ENCODE data around the gene MAP3K21.

The MAP3K21 gene

DNA sequence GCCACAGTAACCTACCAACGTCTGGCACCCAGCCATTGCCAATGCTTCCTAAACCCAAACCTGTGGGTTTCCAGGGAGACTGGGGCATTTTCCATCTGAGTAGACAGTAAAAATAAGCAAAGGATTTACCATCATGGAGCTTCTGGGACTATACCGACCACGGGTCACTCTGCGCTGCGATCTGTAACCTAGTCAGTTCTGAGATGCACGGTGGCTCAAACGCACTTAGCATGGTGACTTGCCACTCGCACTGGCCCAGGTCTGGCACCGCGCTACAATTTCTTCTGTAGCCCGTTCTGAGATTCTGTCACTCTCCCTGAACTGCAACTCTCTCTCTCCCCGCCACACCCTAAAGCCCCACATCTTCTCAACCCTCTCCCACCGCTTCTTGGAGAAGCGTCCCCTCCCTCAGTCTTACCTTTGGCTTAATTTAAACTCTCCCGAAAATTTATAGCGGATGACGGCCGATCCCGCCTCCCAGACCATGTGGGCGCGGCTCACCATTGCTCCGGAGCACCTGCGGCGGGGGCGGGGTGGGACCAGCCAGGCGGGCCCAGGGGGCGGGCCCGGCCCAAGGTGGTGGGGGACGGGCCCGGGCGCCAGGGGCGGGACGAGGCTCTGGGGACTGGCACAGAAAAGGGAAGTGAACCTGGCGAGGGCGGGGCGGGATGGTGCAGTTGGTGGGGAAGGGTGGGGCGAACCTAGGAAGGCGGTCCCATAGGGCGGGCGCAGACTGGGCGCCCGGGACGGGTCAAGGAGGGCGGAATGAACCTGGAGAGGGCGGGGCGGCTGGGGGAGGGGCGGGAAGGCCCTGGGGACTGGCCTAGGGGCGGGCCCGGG lies 493 bp upstream of the MAP3K21 start:
- peak; percentile 86 for DNase-seq

DNA sequence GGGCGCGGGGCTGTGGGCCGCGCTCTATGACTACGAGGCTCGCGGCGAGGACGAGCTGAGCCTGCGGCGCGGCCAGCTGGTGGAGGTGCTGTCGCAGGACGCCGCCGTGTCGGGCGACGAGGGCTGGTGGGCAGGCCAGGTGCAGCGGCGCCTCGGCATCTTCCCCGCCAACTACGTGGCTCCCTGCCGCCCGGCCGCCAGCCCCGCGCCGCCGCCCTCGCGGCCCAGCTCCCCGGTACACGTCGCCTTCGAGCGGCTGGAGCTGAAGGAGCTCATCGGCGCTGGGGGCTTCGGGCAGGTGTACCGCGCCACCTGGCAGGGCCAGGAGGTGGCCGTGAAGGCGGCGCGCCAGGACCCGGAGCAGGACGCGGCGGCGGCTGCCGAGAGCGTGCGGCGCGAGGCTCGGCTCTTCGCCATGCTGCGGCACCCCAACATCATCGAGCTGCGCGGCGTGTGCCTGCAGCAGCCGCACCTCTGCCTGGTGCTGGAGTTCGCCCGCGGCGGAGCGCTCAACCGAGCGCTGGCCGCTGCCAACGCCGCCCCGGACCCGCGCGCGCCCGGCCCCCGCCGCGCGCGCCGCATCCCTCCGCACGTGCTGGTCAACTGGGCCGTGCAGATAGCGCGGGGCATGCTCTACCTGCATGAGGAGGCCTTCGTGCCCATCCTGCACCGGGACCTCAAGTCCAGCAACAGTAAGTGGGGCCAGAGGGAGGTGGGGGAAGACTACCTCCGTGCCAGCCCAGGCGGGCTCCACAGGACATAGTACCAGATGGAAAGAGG lies 808 bp downstream of the MAP3K21 start:
- DNase-seq, result peak; percentile 23

DNA sequence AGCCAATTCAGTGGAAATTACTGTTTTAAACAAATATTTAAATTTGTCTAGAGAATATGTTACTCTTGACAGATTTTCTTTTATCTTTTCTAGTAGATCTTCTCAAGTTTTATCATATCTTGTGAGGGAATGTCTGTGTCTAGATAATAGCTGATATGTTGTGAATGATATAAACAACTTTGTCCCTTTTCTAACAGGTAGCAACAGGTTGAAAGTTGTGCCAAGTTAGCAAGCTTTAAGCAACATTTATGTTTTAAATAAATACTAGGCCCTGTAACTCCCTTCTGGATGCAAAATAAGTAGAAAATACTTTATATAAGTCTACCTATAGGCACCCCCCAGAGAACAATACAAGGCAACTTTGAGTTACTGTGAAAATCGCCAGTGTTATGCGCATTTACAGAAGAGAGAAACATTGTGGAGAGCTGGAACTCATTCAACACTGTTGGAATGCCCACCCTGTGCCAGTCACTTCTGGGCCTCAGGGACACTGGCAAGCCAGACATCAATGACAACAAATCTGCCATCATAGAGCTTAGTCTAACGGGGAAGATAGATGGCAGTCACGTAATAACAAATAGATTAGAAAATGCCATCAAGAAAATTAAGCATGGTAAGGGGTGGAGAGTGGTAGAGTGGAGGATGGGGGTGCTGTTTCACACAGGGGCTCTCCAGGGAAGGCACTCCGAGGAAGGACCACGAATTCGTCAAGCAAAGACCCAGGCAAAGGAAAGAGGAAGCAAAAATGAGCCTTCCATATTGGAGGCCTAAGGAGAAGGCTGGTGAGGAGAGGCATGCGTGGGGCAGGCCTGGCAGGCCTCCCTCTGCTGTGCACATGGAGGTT lies 4.4 kb downstream of the MAP3K21 start:
- DNase-seq, result no peak

DNA sequence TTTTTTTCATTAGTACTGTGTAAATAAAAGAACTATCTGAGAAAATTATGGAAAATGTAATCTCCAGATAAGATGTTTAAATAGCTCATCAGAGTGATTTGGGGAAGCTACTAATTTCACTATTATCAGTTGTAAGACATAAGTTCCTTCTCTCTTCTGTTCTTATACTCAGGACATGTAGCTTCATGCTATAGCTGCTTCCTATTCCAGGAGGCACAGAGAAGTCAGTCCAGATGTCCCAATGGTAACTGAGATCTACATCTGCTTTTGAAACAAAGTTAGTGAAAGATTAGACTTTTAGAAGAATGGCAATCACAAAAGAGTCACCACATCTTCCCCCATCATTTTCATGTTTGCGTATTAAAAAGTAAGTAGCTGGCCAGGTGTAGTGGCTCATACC lies 5.6 kb downstream of the MAP3K21 start:
- no peak for DNase-seq

DNA sequence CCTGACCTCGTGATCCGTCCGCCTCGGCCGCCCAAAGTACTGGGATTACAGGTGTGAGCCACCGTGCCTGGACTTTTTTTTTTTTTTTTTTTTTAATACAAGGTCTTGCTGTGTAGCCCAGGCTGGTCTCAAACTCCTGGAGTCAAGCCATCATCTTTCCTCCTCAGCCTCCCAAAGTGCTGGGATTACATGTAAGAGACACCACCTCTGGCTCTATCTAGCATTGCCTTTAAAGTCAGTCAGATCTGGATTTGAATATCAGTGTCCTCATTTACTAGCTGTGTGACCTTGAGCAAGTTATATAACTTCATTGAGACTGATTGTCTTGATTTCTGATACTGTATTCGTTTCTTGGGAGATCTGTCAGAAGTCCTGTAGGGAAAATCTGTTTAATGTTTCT lies 6.6 kb downstream of the MAP3K21 start:
- no peak for DNase-seq

DNA sequence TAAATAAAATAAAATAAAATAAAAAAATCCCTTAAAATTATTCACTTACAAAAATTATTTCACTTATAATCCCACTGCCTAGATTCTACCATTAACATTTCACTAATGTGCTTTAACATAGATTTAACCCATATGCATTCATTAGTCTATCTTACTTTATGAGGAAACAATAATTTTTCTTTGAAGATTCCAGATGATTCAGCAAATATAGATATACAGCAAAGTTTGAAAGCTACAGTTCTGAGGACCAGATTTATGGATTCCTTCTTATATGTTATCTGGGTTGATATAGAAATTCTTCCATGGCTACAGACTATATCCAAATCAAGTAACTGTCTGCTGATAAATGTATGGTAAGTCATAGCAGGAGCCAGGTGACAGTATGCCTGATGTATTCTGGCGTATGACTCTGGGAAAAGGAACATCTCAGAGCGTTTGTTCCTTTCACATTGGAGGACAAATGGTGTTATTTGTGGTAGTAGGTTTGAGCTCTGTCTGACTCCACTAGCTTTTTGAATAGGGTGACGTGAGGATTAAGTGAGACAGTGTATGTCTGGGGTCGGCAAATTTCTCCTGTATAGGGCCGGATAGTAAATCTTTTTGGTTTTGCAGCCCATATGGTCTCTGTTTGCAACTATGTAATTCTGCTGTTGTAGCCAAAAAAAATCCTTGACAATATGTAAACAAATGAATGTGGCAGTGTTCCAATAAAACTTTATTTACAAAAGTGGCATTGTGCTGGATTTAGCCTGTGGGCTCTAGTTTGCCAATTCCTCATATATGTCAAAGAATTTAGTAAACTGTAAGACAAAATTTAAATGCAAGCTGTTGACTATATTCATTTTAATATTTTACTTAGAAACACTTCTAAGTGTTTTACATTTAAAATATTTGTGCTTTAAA lies 9.3 kb downstream of the MAP3K21 start:
- DNase-seq, result no peak

DNA sequence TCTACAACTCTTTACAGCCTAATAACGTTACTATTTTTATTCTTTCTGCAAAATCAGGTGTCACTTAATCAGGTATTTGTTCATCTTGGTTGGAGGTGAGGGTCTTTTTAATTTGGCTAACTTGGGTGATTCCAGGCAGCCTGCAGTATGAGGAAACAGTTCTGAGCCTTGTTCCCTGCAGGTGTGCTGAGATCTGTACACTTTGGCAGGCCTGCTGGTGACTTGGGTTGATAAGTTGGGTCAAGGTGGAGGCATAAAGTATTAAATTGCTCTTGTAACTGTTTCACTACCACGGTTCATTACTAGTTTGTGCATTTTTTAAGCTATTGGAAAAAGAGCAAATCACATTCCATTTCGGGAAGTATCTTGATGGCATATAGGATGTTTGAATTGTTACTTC lies 10.0 kb downstream of the MAP3K21 start:
- DNase-seq, result no peak

DNA sequence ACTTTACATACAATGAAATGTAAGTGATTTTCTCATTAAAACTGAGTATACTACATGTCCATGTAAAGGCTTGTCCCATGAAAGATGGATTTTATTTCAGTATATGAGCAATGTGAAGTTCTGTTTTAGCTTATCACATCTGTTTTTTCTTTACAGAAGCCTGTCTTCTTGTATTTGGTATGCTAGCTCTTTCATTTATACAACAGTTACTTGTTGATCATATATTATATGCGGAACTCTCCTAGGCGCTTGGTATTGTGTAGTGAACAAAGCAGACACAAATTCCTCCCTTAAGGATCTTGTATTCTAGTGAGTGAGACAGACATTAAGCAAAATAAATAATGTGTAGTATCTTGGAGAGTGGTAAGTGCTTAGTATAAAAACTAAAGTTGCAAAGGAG lies 10.6 kb downstream of the MAP3K21 start:
- no peak for DNase-seq

DNA sequence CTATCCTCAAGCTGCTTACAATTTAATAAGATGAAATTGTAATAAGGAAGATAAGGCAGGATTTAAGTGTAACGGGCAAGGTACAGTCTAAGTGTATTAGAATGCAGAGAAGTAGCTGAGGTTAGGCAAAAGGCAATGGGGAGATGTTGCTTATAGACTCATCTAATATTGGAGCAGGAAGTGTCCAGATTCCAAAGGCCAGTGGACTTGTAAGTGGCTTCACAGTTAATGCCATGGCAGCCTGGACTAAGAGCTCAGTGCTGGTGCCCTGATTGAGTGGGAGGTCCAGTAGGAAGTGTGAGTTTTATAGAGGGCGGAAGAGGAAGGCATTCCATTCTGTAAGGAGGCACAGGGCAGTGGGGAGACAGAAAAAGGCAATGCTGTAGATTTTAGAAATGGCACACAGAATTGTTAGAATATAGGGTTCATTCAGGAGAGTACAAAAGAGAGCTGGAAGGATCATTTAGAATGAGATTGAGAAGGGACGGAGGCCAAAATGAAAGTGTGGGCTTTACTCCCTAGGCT lies 12.6 kb downstream of the MAP3K21 start:
- DNase-seq, result no peak

DNA sequence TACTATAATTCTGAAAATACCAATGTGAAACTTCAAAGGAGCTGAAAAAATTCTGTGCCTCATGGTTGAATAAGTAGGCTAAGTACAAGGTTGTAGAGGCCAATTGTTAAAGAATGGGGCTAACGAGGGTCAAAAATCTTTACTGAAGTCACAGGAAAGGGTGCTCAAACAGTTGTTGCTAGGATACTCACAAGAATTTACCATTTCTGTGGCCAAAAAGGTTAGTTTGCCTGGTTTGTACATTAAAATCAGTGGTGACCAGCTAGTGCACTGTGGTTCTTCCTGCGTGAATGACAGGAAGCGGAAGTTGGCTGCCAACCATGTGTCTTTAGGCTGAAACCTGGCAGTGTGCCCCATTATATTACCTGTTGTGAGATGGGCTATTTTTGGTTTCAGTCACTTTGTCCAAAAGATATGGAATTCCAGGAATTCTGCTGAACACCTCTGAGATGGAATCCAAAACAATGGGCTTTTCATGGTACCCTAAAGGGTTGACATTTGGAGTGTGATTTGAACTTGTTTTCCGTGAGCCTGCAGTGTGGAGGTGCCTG lies 13.5 kb downstream of the MAP3K21 start:
- DNase-seq, result no peak

DNA sequence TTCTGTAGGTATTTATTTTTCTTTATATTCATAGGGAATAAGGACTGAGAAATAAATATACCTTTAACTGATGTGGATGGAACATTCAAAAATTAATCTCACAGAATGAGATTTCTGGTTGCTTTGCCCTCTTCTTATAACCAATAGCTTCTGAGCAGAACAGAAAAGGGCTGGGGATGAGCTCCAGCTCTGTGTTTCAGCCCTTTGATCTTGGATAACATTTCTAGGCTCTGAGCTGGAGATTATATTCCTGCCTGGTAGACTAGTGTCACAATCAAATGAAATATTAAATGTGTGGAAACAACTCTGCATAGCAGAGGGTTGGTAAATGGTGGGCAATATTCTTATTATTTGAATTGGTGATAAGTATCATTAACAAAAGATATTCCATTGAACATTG lies 14.6 kb downstream of the MAP3K21 start:
- no peak for DNase-seq

DNA sequence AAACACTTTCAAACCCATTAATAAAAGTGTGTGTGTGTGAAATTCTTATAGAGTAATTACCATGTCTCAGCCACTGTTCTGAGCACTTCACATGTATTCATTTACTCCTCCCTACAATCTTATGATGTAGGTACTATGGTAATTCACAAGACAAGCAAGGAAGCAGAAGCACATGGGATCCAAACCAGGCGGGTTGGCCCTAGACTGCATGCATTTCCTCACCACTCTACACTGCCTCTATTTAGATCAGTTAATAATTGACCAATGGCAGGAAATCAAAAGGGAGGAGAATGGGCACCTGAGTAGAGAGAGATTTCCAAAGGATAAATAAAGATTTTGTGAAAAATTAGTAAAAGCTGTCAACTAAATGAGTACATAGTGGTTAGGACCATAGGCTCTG lies 15.7 kb downstream of the MAP3K21 start:
- DNase-seq, result no peak

DNA sequence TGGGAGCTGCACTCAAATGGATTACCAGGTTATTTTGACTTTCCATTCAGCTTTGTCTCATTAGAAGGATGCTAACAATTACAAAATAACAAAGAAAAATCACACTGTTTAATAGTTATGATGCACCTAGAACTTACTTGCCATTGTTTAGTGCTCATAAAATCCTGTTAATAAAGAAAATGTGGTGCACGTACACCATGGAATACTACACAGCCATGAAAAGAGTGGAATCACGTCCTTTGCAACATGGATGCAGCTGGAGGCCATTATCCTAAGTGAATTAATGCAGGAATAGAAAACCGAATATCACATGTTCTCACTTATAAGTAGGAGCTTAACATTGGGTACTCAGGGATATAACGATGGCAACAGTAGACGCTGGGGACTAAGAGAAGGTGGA lies 19.8 kb downstream of the MAP3K21 start:
- DNase-seq, result no peak

DNA sequence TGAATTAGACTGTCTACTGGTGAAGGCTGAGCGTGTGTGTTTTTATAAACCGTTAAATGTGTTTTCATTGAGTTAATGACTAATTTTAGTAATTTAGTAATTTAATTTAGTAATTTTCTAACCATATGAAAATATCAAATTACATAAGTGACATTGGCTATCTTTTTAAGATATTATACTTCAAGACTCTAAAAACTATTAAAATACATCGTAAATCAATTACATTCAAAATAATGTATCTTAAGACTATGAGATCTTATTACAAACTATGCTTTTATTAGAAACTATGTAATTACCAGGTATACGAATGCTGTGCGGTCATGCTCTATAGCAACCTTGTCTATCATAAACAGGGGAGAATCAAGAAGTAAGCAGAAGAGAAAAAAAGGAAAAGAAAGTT lies 21.6 kb downstream of the MAP3K21 start:
- no peak for DNase-seq

DNA sequence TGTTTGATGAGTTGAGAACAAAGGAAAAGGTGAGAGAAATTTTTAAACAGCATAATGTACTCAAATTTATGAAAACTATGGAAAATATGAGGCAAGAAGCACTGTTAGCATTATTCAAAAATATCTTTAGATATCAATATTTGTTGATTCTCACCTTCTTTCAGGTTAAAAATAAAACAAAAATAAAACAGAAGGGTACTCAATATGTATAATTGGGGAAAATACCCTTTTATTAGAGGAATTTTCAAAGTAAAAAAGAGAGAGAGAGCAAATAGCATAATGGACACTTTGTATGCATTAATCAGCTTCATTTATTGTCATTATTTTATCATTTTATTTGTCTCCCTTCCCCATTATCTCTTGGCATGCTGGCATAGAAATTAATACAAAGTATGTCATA lies 27.5 kb downstream of the MAP3K21 start:
- no peak for DNase-seq

DNA sequence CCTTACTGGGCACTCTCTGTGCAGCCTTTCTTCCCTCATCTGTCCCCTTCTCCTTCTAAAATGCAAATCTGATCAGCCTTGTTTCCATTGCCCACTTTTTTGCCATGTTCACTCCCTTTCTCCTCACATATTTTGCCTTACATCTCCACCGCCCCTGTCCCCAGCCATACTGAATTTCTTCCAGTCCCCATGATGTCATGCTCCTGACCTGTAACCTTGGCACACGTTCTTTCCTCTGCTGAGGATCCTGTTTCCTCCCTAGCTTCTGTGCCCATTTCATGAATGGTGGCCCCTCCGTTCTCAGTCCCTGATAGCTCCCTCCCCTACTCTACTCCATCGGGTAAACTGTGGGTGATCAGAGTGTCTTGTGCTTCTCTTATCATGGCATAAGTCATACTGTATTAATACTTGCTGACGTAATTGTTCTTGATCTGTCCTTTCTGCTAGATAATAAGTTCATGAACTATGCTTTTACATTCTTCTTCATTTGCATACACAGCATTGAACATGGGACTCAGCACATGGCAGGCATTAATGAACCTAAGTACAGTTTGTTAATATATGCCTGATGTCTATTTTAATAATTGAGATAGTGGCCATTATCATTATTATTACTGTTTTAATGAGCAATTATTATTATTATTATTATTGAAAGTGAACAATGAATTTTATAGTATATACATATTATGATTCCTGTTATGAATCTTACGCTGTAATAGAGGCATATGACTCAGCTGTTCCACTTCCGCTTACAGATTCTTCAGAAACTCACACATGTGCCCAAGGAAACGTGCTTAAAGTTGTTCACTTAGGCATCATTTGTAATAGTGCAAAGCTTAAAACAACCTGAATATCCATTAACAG lies 28.5 kb downstream of the MAP3K21 start:
- no peak for DNase-seq

DNA sequence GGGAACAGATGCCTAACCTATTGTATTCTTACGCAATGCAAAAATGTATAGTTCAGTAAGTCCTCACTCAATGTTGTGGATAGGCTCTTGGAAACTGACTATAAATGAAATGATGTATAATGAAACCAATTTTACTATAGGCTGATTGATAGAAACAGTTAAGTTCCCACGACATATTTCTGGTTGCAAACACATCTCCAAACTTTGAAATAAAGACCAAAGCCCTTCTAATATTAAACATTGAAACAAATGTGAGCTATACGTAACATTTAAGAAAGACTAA lies 29.1 kb downstream of the MAP3K21 start:
- DNase-seq, result no peak

DNA sequence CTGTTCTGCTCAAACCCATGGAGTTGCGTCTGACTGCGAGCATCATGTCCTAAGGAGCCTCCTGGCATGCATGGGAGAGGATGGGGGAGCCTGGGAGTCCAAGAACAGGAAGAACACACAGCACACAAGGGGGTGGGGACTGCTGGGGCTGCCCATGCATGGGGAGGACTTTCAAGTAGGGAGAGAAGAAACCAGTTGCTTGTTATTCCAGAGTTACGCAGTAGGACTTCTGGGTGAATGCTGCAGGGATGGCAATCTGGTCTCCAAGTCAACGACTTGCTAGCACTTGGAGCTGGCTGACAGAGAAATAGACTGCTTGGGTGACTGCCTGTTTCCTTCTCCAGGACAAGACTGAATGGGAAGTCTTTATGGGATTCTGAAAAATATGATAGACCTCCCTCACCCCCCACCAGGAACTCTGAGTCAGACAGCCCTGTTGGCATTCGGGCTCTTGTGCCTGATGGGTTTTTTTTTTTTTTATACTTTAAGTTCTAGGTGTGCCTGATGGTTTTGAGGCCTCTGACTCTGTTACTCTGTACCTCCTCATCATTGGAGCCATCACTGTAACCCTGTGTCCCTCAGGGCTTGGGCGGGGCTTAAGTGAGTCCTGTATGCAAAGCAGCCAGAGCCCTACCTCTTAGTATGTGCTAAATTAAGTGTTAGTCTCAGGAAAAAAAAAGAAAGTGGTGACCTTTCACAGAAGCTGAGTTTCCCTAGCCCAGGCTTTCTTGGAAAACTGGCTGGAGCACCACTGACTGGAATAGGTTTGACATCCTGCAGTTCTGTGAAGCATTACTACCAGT lies 30.3 kb downstream of the MAP3K21 start:
- DNase-seq, result no peak

DNA sequence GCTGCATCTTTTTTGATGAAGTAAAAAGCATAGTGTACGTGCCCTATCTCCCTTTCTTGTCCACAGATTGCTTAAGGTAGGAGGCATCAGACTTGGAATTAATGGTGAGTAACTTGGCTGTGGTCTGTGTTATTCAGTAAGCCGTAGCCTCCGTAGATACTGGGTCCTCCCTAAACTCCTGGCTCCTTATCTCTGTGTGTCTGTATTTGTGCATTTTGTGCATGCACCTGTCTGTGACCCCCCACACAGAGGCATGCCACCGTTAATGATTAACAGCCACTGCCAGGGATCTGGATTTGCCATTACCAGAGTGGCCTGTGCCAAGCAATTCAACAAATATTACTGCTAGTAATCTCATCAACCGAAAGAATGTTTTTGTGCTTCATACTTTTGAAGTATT lies 31.9 kb downstream of the MAP3K21 start:
- no peak for DNase-seq

DNA sequence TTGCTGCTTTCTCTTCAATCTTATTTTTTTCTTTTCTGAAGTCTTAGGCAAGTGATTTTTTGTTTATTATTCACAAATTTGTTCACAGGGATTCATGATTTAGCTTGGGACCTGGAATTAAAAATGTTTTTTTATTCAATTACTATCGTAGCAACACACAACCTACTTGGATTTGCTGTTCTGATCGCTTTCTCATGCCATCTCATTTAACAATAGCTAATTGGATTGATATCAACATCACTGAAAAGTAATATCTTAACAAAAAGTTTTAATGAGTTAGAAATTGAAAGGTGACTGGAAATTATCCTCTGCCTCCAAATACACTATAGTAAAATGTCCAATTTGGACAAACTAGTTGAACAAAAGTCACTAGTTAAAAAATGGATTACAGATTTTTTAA lies 32.4 kb downstream of the MAP3K21 start:
- DNase-seq, result no peak

Data from stimulated activated CD4-positive, alpha-beta T cell treated with anti-CD3 and anti-CD28 coated beads, Interleukin-12 subunit alpha, Interleukin-12 subunit beta, amount 100 ng/mL, for 4 hours (primary cell).